GM12872 (cell line): Measurements from ENCODE around the gene RHPN2.

Experiments used
- TF ChIP-seq, protein P1 (sequence below): IDR thresholded peaks from 3 replicates; pipeline ENCODE4 v1.5.1; 2011; ENCODE audit warnings: low read depth, mild to moderate bottlenecking, low read length, moderate library complexity; ENCODE audit not compliant: insufficient read depth

The RHPN2 gene

DNA sequence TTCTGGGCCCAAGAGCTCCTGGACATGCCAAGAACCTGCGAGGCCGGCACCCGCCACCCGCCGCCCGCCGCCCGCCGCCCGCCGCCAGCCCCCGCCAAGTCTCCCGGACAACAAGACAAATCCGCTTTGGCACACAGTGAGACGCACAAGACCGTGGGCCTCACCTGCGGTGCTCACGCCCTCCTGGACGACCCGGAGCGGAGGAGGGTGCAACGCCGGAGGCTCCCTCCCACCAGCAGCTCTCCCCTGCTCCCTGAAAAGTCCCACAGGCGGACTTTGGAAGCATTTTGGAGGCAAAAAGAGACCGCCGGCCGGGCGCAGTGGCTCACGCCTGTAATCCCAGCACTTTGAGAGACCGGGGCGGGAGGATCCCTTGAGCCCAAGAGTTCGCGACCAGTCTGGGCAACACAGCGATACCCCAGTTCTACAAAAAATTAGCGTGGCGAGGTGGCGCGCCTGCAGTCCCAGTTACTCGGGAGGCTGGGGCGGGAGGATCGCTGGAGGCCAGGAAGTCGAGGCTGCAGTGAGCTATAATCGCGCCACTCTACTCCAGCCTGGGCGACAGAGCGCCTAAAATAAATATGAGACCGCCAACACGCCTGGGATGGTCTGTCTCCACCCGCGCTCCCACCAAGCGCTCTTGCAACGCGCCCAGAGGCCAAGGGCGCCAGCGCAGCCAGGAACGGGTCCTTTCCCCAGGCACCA lies 783 bp downstream of the RHPN2 start:
- TF ChIP-seq, protein P1, sequence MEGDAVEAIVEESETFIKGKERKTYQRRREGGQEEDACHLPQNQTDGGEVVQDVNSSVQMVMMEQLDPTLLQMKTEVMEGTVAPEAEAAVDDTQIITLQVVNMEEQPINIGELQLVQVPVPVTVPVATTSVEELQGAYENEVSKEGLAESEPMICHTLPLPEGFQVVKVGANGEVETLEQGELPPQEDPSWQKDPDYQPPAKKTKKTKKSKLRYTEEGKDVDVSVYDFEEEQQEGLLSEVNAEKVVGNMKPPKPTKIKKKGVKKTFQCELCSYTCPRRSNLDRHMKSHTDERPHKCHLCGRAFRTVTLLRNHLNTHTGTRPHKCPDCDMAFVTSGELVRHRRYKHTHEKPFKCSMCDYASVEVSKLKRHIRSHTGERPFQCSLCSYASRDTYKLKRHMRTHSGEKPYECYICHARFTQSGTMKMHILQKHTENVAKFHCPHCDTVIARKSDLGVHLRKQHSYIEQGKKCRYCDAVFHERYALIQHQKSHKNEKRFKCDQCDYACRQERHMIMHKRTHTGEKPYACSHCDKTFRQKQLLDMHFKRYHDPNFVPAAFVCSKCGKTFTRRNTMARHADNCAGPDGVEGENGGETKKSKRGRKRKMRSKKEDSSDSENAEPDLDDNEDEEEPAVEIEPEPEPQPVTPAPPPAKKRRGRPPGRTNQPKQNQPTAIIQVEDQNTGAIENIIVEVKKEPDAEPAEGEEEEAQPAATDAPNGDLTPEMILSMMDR: no peak

DNA sequence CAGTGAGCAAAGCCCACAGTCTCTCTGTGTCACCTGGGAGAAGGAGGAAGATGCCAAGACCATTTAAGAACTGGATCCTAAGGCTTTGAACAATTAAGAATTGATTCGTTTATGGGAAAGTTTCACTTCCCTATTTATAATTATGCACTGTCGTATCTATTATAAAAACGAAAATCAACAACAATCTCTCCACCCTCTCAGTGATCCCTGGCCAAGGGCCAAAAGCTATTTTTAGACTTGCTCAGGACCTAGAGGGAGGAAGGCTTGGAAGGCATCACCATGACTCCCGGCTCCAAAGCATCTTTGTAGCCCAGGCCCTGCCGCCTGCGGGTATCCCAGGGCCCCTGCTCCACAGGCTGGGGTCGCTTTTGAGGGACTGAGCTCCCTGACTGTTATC lies 1.3 kb downstream of the RHPN2 start:
- TF ChIP-seq, protein P1: no peak

DNA sequence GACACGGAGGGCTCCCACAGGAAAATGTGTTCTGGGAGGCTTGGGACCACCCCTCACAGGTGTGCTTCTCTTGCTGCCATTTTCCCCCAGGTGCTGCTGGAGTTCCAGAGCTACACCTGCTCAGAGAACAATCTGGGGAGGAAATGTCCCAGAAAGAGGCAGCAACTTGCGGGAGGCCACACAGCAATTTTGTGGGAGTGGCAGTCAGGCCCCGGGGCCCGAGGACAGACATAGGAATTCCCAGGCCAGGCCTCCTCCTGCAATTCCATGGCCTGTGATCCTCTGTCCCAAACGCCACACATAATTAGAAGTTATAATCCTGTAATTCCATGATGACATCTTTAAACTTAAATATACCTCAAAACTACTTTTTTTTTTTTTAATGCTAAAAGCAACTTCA lies 1.8 kb downstream of the RHPN2 start:
- TF ChIP-seq, protein P1: no peak

DNA sequence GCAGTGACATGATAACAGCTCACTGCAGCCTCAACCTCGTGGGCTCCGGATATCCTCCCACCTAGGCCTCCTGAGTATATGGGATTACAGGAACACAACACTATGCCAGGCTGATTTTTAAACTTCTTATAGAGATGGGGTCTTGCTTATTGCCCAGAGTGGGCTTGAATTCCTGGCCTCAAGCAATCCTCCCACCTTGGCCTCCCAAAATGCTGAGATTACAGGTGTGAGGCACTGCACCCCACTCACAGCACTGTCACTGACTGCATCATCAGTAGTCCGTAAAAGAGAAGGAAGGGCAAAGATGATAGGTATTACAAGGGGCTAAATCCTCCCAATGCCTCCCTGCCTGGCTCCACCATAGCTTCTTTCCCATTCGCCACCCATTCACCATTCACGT lies 4.1 kb downstream of the RHPN2 start:
- TF ChIP-seq, protein P1: no peak

DNA sequence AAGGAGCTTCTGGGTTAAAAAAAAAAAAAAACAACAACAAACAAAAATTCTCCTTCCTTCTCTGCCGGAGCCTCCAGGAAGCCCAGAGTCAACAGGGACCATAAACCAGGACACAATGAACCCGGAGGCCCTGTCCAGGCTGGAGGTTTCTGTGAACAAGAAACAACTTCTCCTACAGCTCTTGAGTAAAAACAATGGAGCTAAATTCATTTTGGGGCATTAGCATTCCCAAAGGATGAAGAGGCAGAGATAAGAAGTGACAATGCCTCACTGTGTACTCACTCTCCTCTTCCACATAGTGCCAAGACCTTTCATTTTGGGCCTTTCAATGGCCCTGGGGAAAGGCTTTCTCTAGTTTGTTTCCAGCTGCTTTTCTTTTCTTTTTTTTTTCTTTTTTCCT lies 9.0 kb downstream of the RHPN2 start:
- TF ChIP-seq, protein P1: no peak

DNA sequence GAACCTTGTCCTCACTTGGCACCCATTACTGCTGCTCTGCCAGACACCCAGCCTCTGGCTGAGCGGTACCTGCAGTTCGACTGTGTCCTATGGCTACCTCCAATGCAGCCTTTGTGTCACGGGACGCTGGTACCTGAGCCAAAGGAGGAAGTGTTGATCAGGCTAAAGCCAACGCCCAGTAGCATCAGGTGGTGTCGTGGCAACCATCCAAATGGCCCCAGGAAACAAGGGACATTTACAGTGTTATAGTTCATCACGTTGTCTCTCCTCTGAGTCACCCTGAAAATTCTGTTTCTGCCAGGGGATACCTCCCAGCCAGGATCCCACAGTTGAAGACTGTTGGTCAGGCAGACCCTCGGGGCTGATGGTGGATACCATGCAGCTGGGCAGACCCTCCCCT lies 10.1 kb downstream of the RHPN2 start:
- TF ChIP-seq, protein P1: no peak

DNA sequence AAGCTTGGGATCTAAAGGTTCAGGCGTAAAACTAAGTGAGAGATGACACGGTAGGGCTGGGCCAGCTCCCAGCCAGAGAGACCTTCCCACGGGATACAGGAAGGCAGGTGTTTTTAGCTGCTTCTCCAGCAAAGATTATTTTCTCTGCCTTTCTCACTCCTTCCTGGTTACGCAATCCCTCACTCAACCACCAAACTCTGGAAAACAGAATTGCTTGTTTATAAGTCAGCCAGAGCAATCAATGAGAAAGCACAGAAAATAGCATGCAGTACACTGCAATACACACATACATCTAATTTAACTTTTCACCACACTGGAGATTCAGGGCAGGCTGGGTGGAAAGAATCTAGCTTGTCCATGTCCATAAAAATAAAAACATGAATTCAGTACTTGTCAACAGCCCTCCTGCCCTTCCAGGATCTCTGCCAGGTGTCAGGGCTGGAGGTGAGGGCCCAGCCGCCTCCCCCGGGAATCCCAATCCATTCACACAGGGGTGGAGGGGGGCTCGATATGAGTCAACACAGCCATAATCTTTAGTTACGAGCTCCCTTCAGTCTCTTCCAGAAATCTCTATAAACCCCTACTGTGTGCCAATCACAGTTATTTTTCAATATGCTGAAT lies 12.2 kb downstream of the RHPN2 start:
- TF ChIP-seq, protein P1: no peak
